ENCODE results near the gene TM2D1.

- TF ChIP-seq, protein P1, sequence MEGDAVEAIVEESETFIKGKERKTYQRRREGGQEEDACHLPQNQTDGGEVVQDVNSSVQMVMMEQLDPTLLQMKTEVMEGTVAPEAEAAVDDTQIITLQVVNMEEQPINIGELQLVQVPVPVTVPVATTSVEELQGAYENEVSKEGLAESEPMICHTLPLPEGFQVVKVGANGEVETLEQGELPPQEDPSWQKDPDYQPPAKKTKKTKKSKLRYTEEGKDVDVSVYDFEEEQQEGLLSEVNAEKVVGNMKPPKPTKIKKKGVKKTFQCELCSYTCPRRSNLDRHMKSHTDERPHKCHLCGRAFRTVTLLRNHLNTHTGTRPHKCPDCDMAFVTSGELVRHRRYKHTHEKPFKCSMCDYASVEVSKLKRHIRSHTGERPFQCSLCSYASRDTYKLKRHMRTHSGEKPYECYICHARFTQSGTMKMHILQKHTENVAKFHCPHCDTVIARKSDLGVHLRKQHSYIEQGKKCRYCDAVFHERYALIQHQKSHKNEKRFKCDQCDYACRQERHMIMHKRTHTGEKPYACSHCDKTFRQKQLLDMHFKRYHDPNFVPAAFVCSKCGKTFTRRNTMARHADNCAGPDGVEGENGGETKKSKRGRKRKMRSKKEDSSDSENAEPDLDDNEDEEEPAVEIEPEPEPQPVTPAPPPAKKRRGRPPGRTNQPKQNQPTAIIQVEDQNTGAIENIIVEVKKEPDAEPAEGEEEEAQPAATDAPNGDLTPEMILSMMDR (IDR thresholded peaks at IDR 0.05): no peak
- no peak for TF ChIP-seq POLR2A (IDR thresholded peaks at IDR 0.05)
Observed at GRCh38 chr1:61711969-61712368, 13.0 kb downstream of the TM2D1 start.
